GM12878 (cell line): ENCODE results near the gene SDK2.

Experiments used
- CTCF ChIP-seq, 3 experiments: IDR thresholded peaks in 2 of 3; conservative IDR thresholded peaks in 1 of 3; 2 replicates each; pipeline ENCODE4 v1.5.1; 2011; ENCODE audit warnings: low read depth in 3 of 3, low read length in 3 of 3, mild to moderate bottlenecking in 3 of 3, control low read depth in 2 of 3, moderate library complexity in 2 of 3, inconsistent platforms in 1 of 3, mixed read lengths in 1 of 3; ENCODE audit not compliant: control insufficient read depth in 2 of 3, insufficient read depth in 1 of 3; ENCODE audit errors: extremely low read depth in 1 of 3
- YY1 ChIP-seq: IDR thresholded peaks from 2 replicates; pipeline ENCODE4 v1.6.1; 2011; ENCODE audit warnings: low read depth, mild to moderate bottlenecking, low read length

DNA sequence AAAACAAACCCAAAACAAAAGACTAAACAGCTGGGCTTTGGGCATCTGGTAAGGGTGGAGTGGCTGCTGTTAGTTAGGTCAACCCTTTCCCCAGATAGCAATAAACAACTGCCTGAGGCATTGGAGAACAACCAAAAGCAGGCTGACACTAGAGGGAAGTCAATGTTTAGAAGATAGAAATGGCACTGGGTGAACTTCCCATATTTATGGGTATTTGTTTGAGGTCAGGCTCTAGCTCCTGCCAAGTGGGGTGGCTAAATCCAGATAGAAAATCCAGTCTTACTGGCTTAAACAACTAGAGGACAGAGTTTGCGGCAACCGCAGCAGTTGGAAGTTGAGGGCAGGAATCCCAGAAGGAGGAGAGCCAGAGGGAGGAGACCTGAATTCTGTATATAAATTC lies 79.4 kb downstream of the SDK2 start:
- TF ChIP-seq CTCF (IDR thresholded peaks at IDR 0.05 in 2 of 3, conservative IDR thresholded peaks at IDR 0.05 in 1 of 3; ENCODE audit: control insufficient read depth in 2 of 3, extremely low read depth in 1 of 3, insufficient read depth in 1 of 3, low read depth in 3 of 3, low read length in 3 of 3): no peak
- no peak for TF ChIP-seq YY1
